Mucosa of gallbladder (tissue), 1 donor: ENCODE measurements around the gene TP53TG3. TPM values are rescaled to one million over a fixed set of nuclear protein-coding genes. Genes with fewer than 3 reads are reported as not detected.
"Not testable (repeated sequence)": the region's sequence is repeated elsewhere in the genome, so short reads cannot be mapped to it uniquely, and the experiment has no call there.

Experiments used
- DNase-seq: peaks from one replicate; pipeline ENCODE4 v3.0.0-alpha.2; 2020; ENCODE audit warnings: low spot score
- total RNA-seq: library from RNA; stranded (reverse); gene quantifications from one replicate; pipeline ENCODE4 v1.2.1, GENCODE V29; 2021
- donor health status: DM: no; HTN: no; CAD: no.

TP53TG3 gene
- total RNA-seq: not detected

GRCh38 chr16:32676065-32676464 lies at the start of gene TP53TG3:
Gene TP53TG3 (minus strand): TSS chr16:32676165. CDS start chr16:32676097, 68 bp downstream.
- DNase-seq: not testable (repeated sequence)

GRCh38 chr16:32650876-32651275 lies 25.1 kb downstream of the TP53TG3 start:
- DNase-seq: not testable (repeated sequence)

GRCh38 chr16:32647562-32647961 lies 28.4 kb downstream of the TP53TG3 start:
- DNase-seq: not testable (repeated sequence)

- not testable (repeated sequence) for DNase-seq
These were observed 29.2 kb downstream of the TP53TG3 start for GRCh38 chr16:32646780-32647179.

- not testable (repeated sequence) for DNase-seq
These were observed 29.8 kb downstream of the TP53TG3 start for GRCh38 chr16:32646177-32646576.

- DNase-seq: not testable (repeated sequence)
These were observed 30.6 kb downstream of the TP53TG3 start for GRCh38 chr16:32645278-32645908.

GRCh38 chr16:32644715-32645114 lies 31.2 kb downstream of the TP53TG3 start:
- not testable (repeated sequence) for DNase-seq

GRCh38 chr16:32637614-32638013 lies 38.4 kb downstream of the TP53TG3 start:
- DNase-seq: not testable (repeated sequence)

- DNase-seq: not testable (repeated sequence)
These were observed 43.9 kb downstream of the TP53TG3 start for GRCh38 chr16:32632096-32632495.
